Renal cortex interstitium (tissue), 11 donors: Measurements from ENCODE around the gene MRPL28. TPM values are rescaled to one million over a fixed set of nuclear protein-coding genes. Genes with fewer than 3 reads are reported as not detected.
"Not testable (repeated sequence)": the region's sequence is repeated elsewhere in the genome, so short reads cannot be mapped to it uniquely, and the experiment has no call there.

ENCODE experiments used
- DNase-seq, 11 donors: peaks; one replicate each; pipeline ENCODE4 v3.0.0-alpha.2; 2013; ENCODE audit warnings: low read depth in 9 of 11, low spot score in 4 of 11; ENCODE audit errors: extremely low read depth in 1 of 11
- polyA plus RNA-seq, 3 donors: library from polyadenylated mRNA; unstranded; fragments of 120-200 nt; gene quantifications; one replicate each; pipeline ENCODE4 v1.2.1, GENCODE V29; 2013; ENCODE audit not compliant: insufficient read length in 3 of 3

Gene MRPL28
- polyA plus RNA-seq, 3 donors = 55.3 to 90.5 (median 65.3) TPM

GRCh38 chr16:397736-398332 is 27.5 kb upstream of the MRPL28 start:
- peak in 1 of 11 donors; percentile 79 for DNase-seq

GRCh38 chr16:397135-397661 is 26.9 kb upstream of the MRPL28 start, which contains the start of gene NME4:
TSS of gene NME4 (plus strand) at chr16:397199. CDS start at chr16:397223, 24 bp downstream.
- DNase-seq = no peak

GRCh38 chr16:396605-397004 is 26.3 kb upstream of the MRPL28 start:
- no peak for DNase-seq

- no peak for DNase-seq
Measured at GRCh38 chr16:396199-396598, 25.9 kb upstream of the MRPL28 start.

GRCh38 chr16:392450-393030 is 22.2 kb upstream of the MRPL28 start:
- no peak for DNase-seq

GRCh38 chr16:391885-392335 is 21.6 kb upstream of the MRPL28 start:
- no peak for DNase-seq

- DNase-seq = no peak
Measured at GRCh38 chr16:389352-389751, 19.0 kb upstream of the MRPL28 start.

GRCh38 chr16:387761-388666 is 17.7 kb upstream of the MRPL28 start:
- not testable (repeated sequence) for DNase-seq

GRCh38 chr16:386641-387156 is 16.4 kb upstream of the MRPL28 start:
- no peak for DNase-seq

- DNase-seq = no peak
Measured at GRCh38 chr16:383326-384051, 13.2 kb upstream of the MRPL28 start.

GRCh38 chr16:381789-382717 is 11.7 kb upstream of the MRPL28 start, which contains the start of gene PGAP6:
TSS of gene PGAP6 (minus strand) at chr16:381978. CDS start at chr16:381821, 157 bp downstream.
- DNase-seq = no peak

- DNase-seq = no peak
Measured at GRCh38 chr16:381012-381788, 10.9 kb upstream of the MRPL28 start.

- DNase-seq = no peak
Measured at GRCh38 chr16:380762-381011, 10.3 kb upstream of the MRPL28 start.

GRCh38 chr16:379961-380761 is 9.8 kb upstream of the MRPL28 start:
- DNase-seq = no peak

GRCh38 chr16:379183-379960 is 9.0 kb upstream of the MRPL28 start:
- DNase-seq = no peak

- no peak for DNase-seq
Measured at GRCh38 chr16:378821-379182, 8.5 kb upstream of the MRPL28 start.
